ENCODE measurements around the gene CD8B. TPM values are rescaled to one million over a fixed set of nuclear protein-coding genes. Genes with fewer than 3 reads are reported as not detected.

The CD8B gene
- total and polyA plus RNA-seq, 2 of the 13 experiments (the other 11 are each of a cell fraction or from before 2014, with no cell fraction given): 0.04 TPM; not detected in 1

DNA sequence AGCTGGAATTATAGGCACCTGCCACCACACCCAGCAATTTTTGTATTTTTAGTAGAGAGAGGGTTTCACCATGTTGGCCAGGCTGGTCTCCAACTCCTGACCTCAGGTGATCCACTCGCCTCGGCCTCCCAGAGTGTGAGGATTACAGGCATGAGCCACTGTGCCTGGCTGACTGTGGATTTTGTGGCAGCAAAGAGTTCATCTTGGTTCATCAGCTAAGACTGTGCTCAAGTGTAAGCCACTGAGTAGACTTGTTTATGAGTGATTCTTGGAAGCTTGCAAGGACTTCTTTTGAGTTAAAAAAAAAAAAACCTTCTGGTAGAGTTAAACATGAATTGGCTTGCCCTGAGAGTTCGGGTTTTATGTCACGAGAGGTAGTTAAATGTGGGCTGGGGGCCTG, 34.7 kb downstream of the CD8B start:
- Histone ChIP-seq H3K4me1 (ENCODE audit: insufficient read depth, low read length) (peaks cover 15% of the 10 kb centered on the region), H3K9me3 (ENCODE audit: low read length) (peaks cover 11% of the 10 kb centered on the region), H3K27ac (ENCODE audit: extremely low read length, insufficient read depth, low read length) (no peak overlapping the region), H2AFZ (ENCODE audit: low read length) (no peak overlapping the region), H3K79me2 (ENCODE audit: insufficient read depth, low read length) (no peaks in the 10 kb centered on the region), H3K4me2 (ENCODE audit: low read depth, low read length) (no peak overlapping the region), H3K9ac (ENCODE audit: insufficient read depth, low read depth, low read length) (no peak overlapping the region), H3K27me3 (ENCODE audit: control insufficient read depth in 1 of 2, insufficient read depth in 2 of 2, low read length in 2 of 2) (peaks cover 0 to 26% of the 10 kb centered on the region in 2 experiments; a peak in 3 of 5 replicates), H3K4me3 (replicated peaks in 1 of 3; ENCODE audit: insufficient read depth in 1 of 3, low read depth in 2 of 3, low read length in 3 of 3) (no peak overlapping the region), H3K36me3 (replicated peaks in 1 of 2; ENCODE audit: control insufficient read depth in 1 of 2, insufficient read depth in 2 of 2, low read length in 2 of 2) (no peaks in the 10 kb centered on the region), H4K20me1 (ENCODE audit: insufficient read depth, low read length) (no peaks in the 10 kb centered on the region)
- DNase-seq (ENCODE audit: low spot score) (no peak), ATAC-seq (no peak), FAIRE-seq (no peak)
- in situ Hi-C loops (cut with HindIII; ENCODE audit: extremely low pct_ligation_motif_present, low pct_unique_long_range_greater_than_20kb) (no loop called here), intact Hi-C loops (cut with micrococcal nuclease; ENCODE audit: unreplicated experiment) (no loop called here)
- no peak for TF ChIP-seq ZNF619 (CRISPR knock-in tag; IDR thresholded peaks at IDR 0.05)
- BruUV-seq (replicated peaks): no TSS peak
- ChIA-PET CTCF (ENCODE audit: low intra/inter-chr PET ratio, low total read pairs) (no interaction called here), POLR2A (no interaction called here)
- WGBS (ENCODE audit: low lambda C conversion rate): 43% methylated on average over 4 of the region's 4 CpGs

DNA sequence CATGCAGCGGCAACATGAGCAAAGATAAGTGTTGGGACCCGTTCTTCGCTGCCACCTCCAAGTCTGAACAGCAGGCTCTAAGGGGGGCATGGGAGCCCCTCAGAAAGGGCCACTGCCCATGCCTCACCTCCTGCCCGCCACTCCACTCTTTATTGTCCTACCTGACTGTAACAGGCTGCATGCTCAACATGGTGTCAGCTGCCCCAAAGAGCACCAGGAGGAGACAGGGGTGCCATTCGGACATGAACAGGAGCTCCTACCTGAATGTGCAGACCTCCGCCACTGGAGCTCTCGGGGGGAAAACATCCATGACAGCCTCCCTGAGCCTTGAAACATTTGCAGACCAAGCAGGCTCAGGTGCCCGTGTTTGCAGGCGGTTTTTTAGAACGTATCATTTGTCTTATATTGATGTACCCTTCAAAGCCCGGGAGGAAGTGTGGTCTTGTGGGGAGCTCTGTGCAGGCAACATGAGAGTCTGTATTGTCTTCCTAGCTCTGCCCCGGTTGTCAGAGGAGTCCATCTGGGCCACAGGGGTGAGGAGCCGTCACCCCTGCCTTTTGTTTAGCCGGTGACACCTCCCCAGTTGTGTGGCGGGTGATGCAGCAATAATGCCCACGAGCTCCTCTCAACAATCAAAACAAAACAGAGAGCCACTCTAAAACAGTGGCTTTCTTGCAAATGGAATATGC, 35.8 kb downstream of the CD8B start:
- Histone ChIP-seq H4K20me1 (ENCODE audit: insufficient read depth, low read length) (no peaks in the 10 kb centered on the region), H3K4me3 (replicated peaks in 1 of 3; ENCODE audit: insufficient read depth in 1 of 3, low read depth in 2 of 3, low read length in 3 of 3) (no peak overlapping the region), H3K4me2 (ENCODE audit: low read depth, low read length) (no peak overlapping the region), H3K27me3 (ENCODE audit: control insufficient read depth in 1 of 2, insufficient read depth in 2 of 2, low read length in 2 of 2) (peaks cover 0 to 23% of the 10 kb centered on the region in 2 experiments; a peak in 3 of 5 replicates), H3K9me3 (ENCODE audit: low read length) (peaks cover 14% of the 10 kb centered on the region), H3K27ac (ENCODE audit: extremely low read length, insufficient read depth, low read length) (no peak overlapping the region), H3K36me3 (replicated peaks in 1 of 2; ENCODE audit: control insufficient read depth in 1 of 2, insufficient read depth in 2 of 2, low read length in 2 of 2) (no peaks in the 10 kb centered on the region), H3K4me1 (ENCODE audit: insufficient read depth, low read length) (peaks cover 15% of the 10 kb centered on the region), H3K9ac (ENCODE audit: insufficient read depth, low read depth, low read length) (no peak overlapping the region), H3K79me2 (ENCODE audit: insufficient read depth, low read length) (no peaks in the 10 kb centered on the region), H2AFZ (ENCODE audit: low read length) (no peak overlapping the region)
- ChIA-PET POLR2A (no interaction called here), CTCF (ENCODE audit: low intra/inter-chr PET ratio, low total read pairs) (no interaction called here)
- peak; percentile 25; the same call in 2 of the 3 replicates for ATAC-seq
- in situ Hi-C loops (cut with HindIII; ENCODE audit: extremely low pct_ligation_motif_present, low pct_unique_long_range_greater_than_20kb) (no loop called here), intact Hi-C loops (cut with micrococcal nuclease; ENCODE audit: unreplicated experiment) (no loop called here)
- no peak for DNase-seq (ENCODE audit: low spot score)
- WGBS (ENCODE audit: low lambda C conversion rate): 48% methylated on average over 14 of the region's 16 CpGs
- no peak for FAIRE-seq
- BruUV-seq (replicated peaks): no TSS peak
- TF ChIP-seq, protein P1, sequence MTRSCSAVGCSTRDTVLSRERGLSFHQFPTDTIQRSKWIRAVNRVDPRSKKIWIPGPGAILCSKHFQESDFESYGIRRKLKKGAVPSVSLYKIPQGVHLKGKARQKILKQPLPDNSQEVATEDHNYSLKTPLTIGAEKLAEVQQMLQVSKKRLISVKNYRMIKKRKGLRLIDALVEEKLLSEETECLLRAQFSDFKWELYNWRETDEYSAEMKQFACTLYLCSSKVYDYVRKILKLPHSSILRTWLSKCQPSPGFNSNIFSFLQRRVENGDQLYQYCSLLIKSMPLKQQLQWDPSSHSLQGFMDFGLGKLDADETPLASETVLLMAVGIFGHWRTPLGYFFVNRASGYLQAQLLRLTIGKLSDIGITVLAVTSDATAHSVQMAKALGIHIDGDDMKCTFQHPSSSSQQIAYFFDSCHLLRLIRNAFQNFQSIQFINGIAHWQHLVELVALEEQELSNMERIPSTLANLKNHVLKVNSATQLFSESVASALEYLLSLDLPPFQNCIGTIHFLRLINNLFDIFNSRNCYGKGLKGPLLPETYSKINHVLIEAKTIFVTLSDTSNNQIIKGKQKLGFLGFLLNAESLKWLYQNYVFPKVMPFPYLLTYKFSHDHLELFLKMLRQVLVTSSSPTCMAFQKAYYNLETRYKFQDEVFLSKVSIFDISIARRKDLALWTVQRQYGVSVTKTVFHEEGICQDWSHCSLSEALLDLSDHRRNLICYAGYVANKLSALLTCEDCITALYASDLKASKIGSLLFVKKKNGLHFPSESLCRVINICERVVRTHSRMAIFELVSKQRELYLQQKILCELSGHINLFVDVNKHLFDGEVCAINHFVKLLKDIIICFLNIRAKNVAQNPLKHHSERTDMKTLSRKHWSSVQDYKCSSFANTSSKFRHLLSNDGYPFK (CRISPR knock-in tag; IDR thresholded peaks at IDR 0.05; ENCODE audit: borderline replicate concordance): no peak
- TF ChIP-seq, protein P2, sequence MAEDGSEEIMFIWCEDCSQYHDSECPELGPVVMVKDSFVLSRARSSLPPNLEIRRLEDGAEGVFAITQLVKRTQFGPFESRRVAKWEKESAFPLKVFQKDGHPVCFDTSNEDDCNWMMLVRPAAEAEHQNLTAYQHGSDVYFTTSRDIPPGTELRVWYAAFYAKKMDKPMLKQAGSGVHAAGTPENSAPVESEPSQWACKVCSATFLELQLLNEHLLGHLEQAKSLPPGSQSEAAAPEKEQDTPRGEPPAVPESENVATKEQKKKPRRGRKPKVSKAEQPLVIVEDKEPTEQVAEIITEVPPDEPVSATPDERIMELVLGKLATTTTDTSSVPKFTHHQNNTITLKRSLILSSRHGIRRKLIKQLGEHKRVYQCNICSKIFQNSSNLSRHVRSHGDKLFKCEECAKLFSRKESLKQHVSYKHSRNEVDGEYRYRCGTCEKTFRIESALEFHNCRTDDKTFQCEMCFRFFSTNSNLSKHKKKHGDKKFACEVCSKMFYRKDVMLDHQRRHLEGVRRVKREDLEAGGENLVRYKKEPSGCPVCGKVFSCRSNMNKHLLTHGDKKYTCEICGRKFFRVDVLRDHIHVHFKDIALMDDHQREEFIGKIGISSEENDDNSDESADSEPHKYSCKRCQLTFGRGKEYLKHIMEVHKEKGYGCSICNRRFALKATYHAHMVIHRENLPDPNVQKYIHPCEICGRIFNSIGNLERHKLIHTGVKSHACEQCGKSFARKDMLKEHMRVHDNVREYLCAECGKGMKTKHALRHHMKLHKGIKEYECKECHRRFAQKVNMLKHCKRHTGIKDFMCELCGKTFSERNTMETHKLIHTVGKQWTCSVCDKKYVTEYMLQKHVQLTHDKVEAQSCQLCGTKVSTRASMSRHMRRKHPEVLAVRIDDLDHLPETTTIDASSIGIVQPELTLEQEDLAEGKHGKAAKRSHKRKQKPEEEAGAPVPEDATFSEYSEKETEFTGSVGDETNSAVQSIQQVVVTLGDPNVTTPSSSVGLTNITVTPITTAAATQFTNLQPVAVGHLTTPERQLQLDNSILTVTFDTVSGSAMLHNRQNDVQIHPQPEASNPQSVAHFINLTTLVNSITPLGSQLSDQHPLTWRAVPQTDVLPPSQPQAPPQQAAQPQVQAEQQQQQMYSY (CRISPR knock-in tag; IDR thresholded peaks at IDR 0.05): no peak
- TF ChIP-seq, protein P3, sequence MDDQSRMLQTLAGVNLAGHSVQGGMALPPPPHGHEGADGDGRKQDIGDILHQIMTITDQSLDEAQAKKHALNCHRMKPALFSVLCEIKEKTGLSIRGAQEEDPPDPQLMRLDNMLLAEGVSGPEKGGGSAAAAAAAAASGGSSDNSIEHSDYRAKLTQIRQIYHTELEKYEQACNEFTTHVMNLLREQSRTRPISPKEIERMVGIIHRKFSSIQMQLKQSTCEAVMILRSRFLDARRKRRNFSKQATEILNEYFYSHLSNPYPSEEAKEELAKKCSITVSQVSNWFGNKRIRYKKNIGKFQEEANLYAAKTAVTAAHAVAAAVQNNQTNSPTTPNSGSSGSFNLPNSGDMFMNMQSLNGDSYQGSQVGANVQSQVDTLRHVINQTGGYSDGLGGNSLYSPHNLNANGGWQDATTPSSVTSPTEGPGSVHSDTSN (CRISPR knock-in tag; IDR thresholded peaks at IDR 0.05; ENCODE audit: borderline replicate concordance): no peak
- TF ChIP-seq GZF1 (CRISPR knock-in tag; IDR thresholded peaks at IDR 0.05): no peak
